Brain microvascular endothelial cell (primary cell): ENCODE results near the gene PGAM5.

Experiments used
- DNase-seq: peaks from one replicate; pipeline ENCODE4 v3.0.0-alpha.2; 2020
- H3K27ac ChIP-seq: fragments of 250-450 bp; sonication (Bioruptor Pico); 2 replicates; pipeline ENCODE4 v1.5.1; 2020; ENCODE audit warnings: mild to moderate bottlenecking, moderate library complexity
- H3K27me3 ChIP-seq: fragments of 250-450 bp; sonication (Bioruptor Pico); replicated peaks from 2 replicates; pipeline ENCODE4 v1.5.1; 2020; ENCODE audit warnings: mild to moderate bottlenecking
- H3K36me3 ChIP-seq: fragments of 250-450 bp; sonication (Bioruptor Pico); replicated peaks from 2 replicates; pipeline ENCODE4 v1.5.1; 2020; ENCODE audit warnings: mild to moderate bottlenecking
- H3K4me3 ChIP-seq: 2 replicates; pipeline ENCODE4 v1.5.1; 2011; ENCODE audit warnings: low read depth, mild to moderate bottlenecking, control low read depth, low read length, moderate library complexity
- CTCF ChIP-seq: IDR thresholded peaks from 2 replicates; pipeline ENCODE4 v1.5.1; 2011; ENCODE audit warnings: low read depth, mild to moderate bottlenecking, moderate library complexity, low read length, control low read depth, inconsistent platforms; ENCODE audit errors: missing control alignments
- in situ Hi-C: cut with HindIII; loops from 2 replicates; pipeline ENCODE4 v1.10.0; 2017; ENCODE audit warnings: low sequenced_read_pairs, low pct_ligation_motif_present

Gene PGAM5

DNA sequence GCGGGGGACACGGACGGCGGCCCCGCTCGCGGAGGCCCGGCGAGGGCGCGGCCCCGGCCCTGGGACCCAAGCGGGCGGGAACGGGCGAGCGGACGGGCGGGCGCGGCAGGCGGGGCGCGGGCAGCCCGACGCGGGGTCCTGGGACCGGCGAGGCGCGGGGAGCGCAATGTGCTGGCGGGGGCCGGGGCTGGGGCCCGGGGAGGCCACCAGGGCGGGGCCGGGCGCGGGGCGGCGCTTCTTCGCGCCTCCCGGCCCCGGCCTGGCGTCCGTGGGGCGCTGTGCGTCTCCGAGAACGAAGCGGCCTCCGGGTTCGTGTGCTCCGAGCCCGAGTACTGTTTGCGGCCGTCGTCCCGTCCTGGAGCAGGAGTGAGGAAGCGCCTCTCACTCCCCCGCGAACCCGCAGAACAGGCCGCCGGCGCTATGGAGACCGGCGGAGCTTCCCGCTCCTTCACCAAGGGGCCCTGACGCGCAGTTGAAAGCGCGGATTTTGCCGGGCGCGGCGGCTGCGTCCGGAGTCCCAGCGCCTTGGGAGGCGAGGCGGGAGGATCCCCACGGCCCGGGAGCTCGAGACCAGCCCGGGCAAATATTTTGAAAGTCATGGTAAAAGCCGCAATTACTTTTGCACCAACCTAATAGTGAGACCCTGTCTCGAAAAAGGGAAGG lies 51.4 kb downstream of the PGAM5 start:
- no peaks in the 10 kb centered on the region for H3K27me3 ChIP-seq
- peak; percentile 55 for DNase-seq
- H3K36me3 ChIP-seq = peaks cover 14% of the 10 kb centered on the region
- TF ChIP-seq CTCF = peak; percentile 14
- in situ Hi-C loops = no loop called here
- peak overlapping the region; percentile 64 for H3K4me3 ChIP-seq
- H3K27ac ChIP-seq = peak overlapping the region; percentile 88

DNA sequence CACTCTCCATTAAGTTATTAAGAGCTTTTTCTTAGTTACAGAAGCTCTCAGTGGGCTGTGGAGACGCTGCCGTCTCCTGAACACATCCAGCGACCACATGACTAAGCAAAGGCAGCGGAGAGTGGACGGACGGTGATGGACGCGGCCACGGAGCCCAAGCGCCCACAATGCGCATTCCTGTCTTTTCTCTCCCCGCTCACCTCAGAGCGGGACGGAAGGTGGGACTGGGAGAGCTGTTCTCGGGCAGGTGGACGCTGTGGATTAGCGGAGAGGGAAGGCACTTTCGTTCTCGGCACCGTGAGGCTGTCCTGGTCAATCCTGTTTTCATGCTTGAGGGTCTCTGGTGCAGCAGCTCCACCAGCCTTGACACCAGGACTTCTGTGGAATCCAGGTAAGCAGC lies 53.6 kb downstream of the PGAM5 start:
- peaks cover 11% of the 10 kb centered on the region for H3K36me3 ChIP-seq
- in situ Hi-C loops = no loop called here
- H3K27ac ChIP-seq = no peak overlapping the region
- no peaks in the 10 kb centered on the region for H3K27me3 ChIP-seq
- DNase-seq = no peak
- H3K4me3 ChIP-seq = no peak overlapping the region
- TF ChIP-seq CTCF = no peak

DNA sequence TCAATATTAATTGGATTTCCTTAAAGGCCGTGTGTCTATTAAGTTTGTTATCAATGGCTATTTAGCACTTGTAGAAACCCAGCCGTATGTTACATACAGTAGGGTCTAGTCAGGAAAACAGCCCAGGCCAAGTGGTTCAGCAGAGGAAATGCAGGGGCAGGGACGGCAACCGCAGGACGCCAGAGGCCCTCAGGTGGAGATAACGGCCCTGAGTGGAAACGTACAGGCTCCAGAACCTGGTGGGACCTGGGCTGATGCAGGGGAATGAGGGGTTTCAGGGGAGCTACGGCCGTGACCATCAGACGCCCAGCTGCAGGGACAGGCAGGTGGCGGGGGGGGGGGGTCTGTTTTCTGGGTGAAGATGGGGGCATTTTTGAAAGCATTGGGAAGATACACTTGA lies 54.7 kb downstream of the PGAM5 start:
- Histone ChIP-seq H3K27me3 (no peaks in the 10 kb centered on the region), H3K4me3 (no peak overlapping the region), H3K27ac (no peak overlapping the region), H3K36me3 (peaks cover 18% of the 10 kb centered on the region)
- no peak for DNase-seq
- no peak for TF ChIP-seq CTCF
- in situ Hi-C loops = no loop called here

DNA sequence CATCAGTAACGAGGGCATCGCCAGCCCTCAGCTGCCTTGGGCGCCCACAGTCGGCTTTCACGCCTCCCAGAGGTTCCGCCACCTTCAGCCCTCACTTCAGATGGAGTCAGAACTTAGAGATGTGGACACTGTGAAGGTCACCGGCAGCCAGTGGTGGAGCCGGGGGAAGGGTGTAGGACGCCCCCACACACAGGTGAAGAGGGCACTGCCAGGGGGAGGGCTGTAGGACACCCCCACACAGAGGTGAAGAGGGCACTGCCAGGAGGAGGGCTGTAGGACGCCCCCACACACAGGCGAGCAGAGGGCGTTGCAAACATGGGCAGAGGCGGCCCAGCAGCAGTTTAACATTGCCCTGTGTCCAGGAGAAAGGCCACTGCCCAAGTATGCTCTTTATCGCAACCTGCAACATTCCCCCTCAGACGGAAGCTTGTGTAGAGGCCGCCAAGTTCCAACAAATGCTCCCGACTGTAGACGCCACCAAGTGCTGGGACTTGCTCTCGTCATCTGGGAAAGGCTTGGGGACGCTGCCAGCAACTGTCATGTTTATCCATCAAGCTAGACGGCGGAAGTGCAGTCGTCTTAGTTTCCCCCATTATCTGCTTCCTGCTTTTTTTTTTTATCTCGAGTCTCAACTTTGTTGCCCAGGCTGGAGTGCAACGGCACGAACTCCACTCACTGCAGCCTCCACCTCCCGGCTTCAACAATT lies 55.9 kb downstream of the PGAM5 start:
- DNase-seq = no peak
- no peak for TF ChIP-seq CTCF
- in situ Hi-C loops = no loop called here
- peak overlapping the region; percentile 67 for H3K27ac ChIP-seq
- H3K36me3 ChIP-seq = peaks cover 27% of the 10 kb centered on the region
- no peak overlapping the region for H3K4me3 ChIP-seq
- H3K27me3 ChIP-seq = no peaks in the 10 kb centered on the region

GRCh38 chr12:132771126-132771838 lies 60.6 kb downstream of the PGAM5 start:
- Histone ChIP-seq H3K27me3 (no peaks in the 10 kb centered on the region), H3K27ac (no peak overlapping the region), H3K4me3 (no peak overlapping the region), H3K36me3 (peaks cover 66% of the 10 kb centered on the region)
- in situ Hi-C loops = no loop called here
- no peak for DNase-seq
- TF ChIP-seq CTCF = no peak
